Measurements from ENCODE around the gene ABCB11.
A peak's percentile ranks its signal among the peaks of the same experiment; 100 is the strongest.

ABCB11 gene

GRCh38 chr2:169031202-169031601, at the start of gene ABCB11:
Gene ABCB11 (minus strand): TSS chr2:169031324. CDS start chr2:169018125, 13,199 bp downstream.
- no peak for DNase-seq (ENCODE audit: low read depth)
- H3K4me3 ChIP-seq (ENCODE audit: low read depth, low read length): no peak within 1 kb of the TSS
- no peak for TF ChIP-seq CTCF (IDR thresholded peaks at IDR 0.05; ENCODE audit: insufficient read depth, low read depth, low read length, missing control alignments)

- DNase-seq (ENCODE audit: low read depth): peak; percentile 57
- TF ChIP-seq CTCF (IDR thresholded peaks at IDR 0.05; ENCODE audit: insufficient read depth, low read depth, low read length, missing control alignments): no peak
- no peak overlapping the region for H3K4me3 ChIP-seq (ENCODE audit: low read depth, low read length)
Observed at GRCh38 chr2:169080250-169081069, 49.3 kb upstream of the ABCB11 start.

- DNase-seq (ENCODE audit: low read depth): no peak
- H3K4me3 ChIP-seq (ENCODE audit: low read depth, low read length): no peak overlapping the region
- no peak for TF ChIP-seq CTCF (IDR thresholded peaks at IDR 0.05; ENCODE audit: insufficient read depth, low read depth, low read length, missing control alignments)
Observed at GRCh38 chr2:169077674-169078240, 46.6 kb upstream of the ABCB11 start.

GRCh38 chr2:169073963-169074751, 43.0 kb upstream of the ABCB11 start:
- no peak overlapping the region for H3K4me3 ChIP-seq (ENCODE audit: low read depth, low read length)
- TF ChIP-seq CTCF (IDR thresholded peaks at IDR 0.05; ENCODE audit: insufficient read depth, low read depth, low read length, missing control alignments): no peak
- peak; percentile 25 for DNase-seq (ENCODE audit: low read depth)

GRCh38 chr2:169073211-169073962, 42.3 kb upstream of the ABCB11 start:
- H3K4me3 ChIP-seq (ENCODE audit: low read depth, low read length): no peak overlapping the region
- TF ChIP-seq CTCF (IDR thresholded peaks at IDR 0.05; ENCODE audit: insufficient read depth, low read depth, low read length, missing control alignments): no peak
- no peak for DNase-seq (ENCODE audit: low read depth)

GRCh38 chr2:169072163-169072925, 41.2 kb upstream of the ABCB11 start:
- no peak for DNase-seq (ENCODE audit: low read depth)
- no peak overlapping the region for H3K4me3 ChIP-seq (ENCODE audit: low read depth, low read length)
- no peak for TF ChIP-seq CTCF (IDR thresholded peaks at IDR 0.05; ENCODE audit: insufficient read depth, low read depth, low read length, missing control alignments)
